LNCaP clone FGC (cell line): Measurements from ENCODE around the gene CD5L.

Experiments used
- DNase-seq: peaks from one replicate; pipeline ENCODE4 v3.0.0-alpha.2; 2011; ENCODE audit warnings: low read depth
- H3K4me3 ChIP-seq: 2 replicates; pipeline ENCODE4 v1.5.1; 2011; ENCODE audit warnings: mild to moderate bottlenecking, low read depth, low read length, control low read depth
- CTCF ChIP-seq: IDR thresholded peaks from 2 replicates; pipeline ENCODE4 v1.5.1; 2012; ENCODE audit warnings: mild to moderate bottlenecking; ENCODE audit not compliant: control insufficient read depth, insufficient read depth; ENCODE audit errors: extremely low read depth

CD5L gene

GRCh38 chr1:157862114-157863070, 20.8 kb upstream of the CD5L start:
- no peak for DNase-seq
- no peak for TF ChIP-seq CTCF
- H3K4me3 ChIP-seq = no peak overlapping the region

GRCh38 chr1:157856538-157856937, 14.9 kb upstream of the CD5L start:
- H3K4me3 ChIP-seq = no peak overlapping the region
- TF ChIP-seq CTCF = no peak
- DNase-seq = no peak

GRCh38 chr1:157852476-157852875, 10.9 kb upstream of the CD5L start:
- no peak for DNase-seq
- H3K4me3 ChIP-seq = no peak overlapping the region
- no peak for TF ChIP-seq CTCF

GRCh38 chr1:157849229-157849875, 7.7 kb upstream of the CD5L start:
- no peak for DNase-seq
- TF ChIP-seq CTCF = no peak
- no peak overlapping the region for H3K4me3 ChIP-seq

- no peak for DNase-seq
- TF ChIP-seq CTCF = no peak
- H3K4me3 ChIP-seq = no peak overlapping the region
These were observed 2.7 kb upstream of the CD5L start for GRCh38 chr1:157844089-157844830.

- H3K4me3 ChIP-seq = no peak overlapping the region
- TF ChIP-seq CTCF = no peak
- DNase-seq = no peak
These were observed 1.3 kb upstream of the CD5L start for GRCh38 chr1:157842939-157843338.
